GM21723 (cell line): Measurements from ENCODE around the gene SLC2A11.
"Not testable (repeated sequence)": the region's sequence is repeated elsewhere in the genome, so short reads cannot be mapped to it uniquely, and the experiment has no call there.

ENCODE experiments used
- ATAC-seq: cut with Tn5 transposase; IDR thresholded peaks from one replicate; pipeline ENCODE4 v1.9.1; 2021; ENCODE audit warnings: mild to moderate bottlenecking, moderate library complexity; ENCODE audit not compliant: unreplicated experiment

Gene SLC2A11

DNA sequence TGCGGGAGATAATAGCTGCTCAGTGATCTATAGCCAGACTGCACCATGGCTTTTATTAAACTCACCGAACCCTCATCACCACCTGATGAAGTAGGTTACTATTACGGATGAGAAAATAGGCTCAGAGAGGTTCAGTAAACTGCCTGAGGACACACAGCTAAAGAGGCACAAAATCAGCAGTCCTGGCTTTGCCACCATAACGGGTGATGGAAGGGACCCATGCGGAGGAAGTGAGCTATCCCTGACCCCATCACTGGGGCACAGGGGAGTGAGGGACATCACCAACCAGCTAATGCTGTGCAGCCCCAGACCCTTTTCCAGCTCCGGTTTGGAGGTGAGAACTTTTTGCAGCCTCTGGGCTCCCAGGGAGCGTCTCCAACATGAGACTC lies 11.6 kb upstream of the SLC2A11 start:
- no peak for ATAC-seq

DNA sequence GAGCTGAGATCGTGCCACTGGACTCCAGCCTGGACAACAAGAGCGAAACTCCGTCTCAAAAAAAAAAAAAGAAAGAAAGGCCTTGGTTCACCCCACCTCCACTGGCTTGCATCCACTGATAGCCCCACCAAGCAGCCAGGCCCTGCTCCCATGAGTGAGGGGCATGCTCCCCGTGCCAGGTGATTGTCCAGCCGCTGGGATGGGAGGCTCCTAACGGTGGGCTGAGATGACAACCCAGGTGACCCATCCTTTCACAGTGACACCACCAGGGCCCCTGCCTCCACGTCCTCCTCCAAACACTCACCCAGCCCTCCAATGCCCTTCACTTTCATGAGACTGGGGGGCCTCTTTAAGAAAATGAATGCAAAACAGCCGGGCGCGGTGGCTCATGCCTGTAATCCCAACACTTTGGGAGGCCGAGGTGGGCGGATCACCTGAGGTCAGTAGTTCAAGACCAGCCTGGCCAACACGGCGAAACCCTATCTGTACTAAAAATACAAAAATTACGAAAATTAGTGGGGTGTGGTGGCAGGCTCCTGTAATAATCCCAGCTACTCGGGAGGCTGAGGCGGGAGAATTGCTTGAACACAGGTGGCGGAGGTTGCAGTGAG lies 10.3 kb upstream of the SLC2A11 start:
- no peak for ATAC-seq

DNA sequence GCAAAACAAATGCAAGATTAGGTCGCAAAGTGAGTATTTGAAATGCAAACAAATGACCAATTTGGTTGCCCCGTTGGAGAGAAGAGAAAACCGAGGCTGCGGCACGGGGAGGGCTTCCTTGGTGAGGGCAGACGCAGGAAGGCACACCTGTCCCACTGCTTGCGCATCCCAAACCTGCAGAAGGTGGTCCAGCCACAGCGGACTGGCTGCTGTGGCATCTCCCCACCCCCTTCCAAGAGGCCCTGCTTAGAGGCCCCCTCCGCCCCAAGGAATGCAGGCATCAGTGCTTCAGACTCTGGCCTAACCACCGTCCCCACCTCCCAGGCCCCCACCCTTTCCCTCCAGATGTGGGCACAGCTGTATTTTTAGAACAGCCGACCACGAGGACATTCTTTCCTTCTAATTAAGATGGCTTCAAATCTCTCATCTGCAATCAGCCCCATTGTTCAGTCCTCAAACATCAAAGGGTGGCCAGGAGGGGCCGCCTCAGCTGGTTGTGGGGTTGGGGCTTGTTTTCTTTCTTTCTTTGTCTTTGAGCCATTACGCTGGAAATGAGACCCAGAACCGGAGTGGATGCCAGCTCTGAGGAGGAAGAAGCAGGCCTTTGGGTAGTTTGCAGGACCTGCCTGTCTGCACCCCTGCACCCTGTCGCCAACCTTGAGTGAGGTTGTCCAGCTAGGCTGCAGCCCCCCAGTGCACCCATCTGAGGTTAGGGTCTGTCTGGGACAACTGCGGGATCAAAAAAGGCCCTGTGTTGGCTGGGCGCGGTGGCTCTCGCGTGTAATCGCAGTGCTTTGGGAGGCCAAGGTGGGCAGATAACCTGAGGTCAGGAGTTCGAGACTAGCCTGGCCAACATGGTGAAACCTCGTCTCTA lies 9.4 kb upstream of the SLC2A11 start:
- no peak for ATAC-seq

DNA sequence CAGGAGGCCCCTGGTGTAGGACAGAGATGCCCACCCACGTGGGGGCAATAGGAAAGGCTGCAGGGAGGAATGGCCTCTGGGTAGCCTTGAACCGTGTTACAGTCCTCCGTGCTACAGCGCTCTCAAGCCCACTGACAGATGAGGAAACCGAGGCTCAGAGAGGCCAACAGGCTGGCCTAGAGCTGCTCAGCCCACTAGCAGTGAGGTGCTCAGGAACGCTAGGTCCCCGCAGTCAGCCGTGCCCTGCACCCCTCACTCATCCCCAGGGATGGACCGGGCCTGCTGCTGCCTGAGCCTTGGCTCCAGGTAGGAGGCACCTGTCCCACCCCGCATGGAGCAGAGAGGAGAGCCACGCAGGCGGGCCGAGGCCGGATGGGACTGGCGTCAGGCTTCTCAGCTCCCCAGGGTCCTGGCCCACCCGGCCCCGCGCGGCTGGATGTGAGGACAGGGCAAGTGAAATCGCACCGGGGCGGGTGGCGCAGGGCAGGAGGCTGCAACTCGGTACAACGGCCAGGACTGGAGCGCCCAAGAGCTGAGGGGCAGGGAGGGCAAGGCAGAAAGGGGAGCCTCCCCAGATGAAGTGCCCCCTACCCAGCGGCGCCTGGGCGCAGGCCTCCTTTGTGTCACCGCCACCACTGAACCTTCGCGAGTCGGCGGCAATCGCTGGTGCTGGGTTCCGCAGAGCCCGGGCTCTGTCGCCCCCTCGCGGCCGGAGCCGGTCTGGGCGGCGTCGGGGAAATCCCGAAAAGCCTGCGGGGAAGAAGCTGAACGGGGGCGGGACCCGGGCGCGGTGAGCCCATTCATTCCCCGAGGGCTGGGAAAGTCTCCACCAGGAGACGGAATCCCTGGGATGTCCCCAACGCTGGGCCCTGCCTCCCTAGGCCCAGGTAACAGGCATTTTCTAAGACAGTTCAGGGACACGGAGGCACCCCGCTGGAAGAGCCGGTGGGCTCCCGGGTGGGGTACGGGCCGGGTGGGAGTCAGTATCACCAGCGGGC lies 8.4 kb upstream of the SLC2A11 start:
- no peak for ATAC-seq

DNA sequence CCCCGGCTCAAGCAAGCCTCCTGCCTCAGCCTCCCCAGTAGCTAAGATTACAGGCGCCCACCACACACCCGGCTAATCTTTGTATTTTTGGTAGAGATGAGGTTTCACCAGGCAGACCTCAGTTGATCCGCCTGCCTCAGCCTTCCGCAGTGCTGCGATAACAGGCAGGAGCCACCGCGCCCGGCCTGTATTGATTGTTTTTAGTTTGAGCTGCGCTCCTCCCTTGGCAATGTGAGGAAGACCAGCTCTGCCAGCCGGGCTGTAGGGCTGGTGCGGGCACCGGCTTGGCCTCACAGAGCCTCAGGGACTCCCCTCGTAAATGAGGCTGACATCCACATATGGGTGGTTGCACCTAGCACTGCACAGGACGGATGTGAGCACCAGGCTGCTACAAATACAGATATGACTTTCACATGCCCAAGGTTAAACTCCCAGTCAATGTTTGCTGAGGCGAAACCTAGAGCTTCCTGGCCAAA lies 7.5 kb upstream of the SLC2A11 start:
- ATAC-seq = no peak

DNA sequence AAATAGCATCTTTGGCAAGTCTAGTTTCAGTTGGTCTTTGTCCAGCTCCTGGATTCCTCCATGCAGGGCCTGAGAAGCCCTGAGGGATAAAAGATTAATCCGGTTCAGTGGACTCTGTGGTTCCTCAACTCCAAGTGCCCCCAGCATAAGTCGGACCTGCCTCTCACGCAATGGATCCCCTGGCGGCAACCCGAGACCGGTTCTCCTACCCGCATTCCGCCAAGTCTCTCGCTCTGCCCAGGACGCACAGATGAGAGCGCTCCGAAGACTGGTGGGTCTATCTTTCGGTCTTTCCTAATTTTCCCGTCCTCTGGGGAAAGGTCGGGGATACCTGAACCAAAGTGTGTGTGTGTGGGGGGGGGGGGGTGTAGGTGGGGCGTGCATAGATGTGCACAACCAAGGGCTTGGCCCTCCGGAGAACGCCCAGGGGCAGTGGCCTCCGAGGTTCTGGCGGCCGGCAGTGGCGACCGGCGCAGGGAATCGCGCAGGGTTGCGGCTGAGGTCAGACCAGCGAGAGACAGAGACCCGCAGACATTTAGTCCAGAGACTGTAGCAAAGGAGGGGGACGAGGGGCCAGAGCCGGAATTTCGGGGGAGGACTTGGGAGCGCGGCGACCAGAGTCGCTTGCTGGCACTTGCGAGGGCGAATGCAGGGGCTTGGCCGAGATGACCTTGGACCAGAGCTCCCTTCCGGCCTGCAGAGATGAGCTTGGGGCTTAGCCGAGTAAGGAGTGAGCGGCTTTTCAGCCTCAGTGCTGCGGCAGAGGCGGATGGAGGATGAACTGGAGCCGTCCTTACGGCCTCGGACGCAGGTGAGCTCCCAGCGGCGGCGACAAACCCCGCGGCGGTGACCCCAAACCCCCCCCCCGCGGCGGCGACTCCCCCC lies 712 bp upstream of the SLC2A11 start:
- peak; percentile 40 for ATAC-seq

DNA sequence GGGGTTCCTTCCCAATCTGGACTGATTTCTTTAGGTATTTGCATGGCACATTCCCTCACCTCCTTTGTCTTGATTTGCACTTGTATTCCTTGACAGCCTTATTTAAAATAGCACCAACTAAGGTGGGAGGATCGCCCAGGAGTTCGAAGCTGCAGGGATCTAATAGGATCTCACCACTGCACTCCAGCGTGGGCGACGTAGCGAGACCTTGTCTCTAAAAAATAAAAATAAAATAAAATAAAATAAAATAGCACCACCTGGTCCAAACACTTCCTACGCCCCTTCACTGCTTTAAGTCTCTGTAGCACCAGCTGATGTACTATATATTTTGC lies 775 bp downstream of the SLC2A11 start:
- no peak for ATAC-seq

DNA sequence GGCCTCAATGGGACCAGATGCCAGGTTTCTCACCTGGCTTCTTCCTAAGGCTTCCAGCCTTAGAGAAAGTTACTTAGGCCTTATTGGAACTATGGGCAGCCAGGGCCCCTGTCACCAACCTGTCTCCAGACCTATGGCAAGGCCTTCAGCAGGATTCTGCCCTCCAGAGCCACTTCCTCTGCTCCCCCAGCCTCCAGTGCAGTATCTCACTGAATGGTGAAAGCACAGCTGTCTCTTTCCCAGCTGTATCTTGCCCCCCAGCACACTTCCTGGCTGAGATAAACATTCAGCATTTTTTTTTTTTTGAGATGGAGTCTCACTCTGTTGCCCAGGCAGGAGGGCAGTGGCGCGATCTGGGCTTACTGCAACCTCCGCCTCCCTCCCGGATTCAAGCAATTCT lies 1.5 kb downstream of the SLC2A11 start:
- no peak for ATAC-seq

DNA sequence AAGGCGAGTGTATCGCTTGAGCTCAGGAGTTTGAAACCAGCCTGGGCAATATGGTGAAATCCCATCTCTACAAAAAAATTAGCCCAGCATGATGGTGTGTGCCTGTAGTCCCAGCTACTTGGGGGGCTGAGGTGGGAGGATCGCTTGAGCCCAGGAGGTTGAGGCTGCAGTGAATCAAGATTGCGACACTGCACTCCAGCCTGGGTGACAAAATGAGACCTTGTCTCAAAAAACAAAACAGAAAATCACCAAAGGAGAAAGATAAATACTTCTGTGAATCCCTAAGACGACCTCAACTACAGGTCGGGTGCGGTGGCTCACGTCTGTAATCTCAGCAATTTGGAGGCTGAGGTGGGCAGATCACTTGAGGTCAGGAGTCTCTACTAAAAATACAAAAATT lies 2.5 kb downstream of the SLC2A11 start:
- ATAC-seq = not testable (repeated sequence)

DNA sequence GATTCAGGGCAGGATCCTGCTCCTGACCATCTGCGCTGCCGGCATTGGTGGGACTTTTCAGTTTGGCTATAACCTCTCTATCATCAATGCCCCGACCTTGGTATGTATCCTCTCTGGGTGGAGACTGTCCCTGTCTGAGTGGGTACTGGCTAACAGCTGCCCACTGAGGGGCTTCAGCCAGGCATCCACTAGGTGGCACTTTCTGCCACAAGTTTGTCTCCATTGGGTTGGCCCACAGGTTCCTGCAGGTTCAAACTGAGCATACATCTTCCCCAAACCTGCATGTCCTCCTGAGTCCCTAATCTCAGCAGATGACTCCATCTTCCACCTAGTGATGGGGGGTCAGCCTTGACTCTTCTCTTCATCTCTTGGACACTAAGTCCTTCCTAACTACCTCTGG lies 4.4 kb downstream of the SLC2A11 start:
- no peak for ATAC-seq

DNA sequence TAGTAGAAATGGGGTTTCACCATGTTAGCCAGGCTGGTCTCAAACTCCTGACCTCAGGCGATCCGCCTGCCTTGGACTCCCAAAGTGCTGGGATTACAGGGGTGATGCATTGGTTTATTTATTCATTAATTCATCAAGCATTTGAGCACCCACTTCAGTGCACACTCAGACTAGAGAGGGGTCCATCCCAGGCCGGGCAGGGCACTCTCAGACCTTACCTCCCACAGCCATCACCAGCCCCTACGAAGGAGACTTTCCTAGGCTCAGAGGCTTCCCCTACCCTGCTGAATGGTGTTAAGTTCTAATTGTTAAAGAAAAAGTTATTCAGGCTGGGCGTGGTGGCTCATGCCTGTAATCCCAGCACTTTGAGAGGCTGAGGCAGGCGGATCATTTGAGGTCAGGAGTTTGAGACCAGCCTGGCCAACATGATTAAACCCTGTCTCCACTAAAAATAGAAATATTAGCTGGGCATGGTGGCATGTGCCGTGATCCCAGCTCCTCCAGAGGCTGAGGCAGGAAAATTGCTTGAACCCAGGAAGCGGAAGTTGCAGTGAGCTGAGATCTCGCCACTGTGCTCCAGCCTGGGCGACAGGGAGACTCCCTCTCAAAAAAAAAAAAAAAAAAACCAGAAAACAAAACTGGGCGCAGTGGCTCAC lies 7.0 kb downstream of the SLC2A11 start:
- ATAC-seq = not testable (repeated sequence)

DNA sequence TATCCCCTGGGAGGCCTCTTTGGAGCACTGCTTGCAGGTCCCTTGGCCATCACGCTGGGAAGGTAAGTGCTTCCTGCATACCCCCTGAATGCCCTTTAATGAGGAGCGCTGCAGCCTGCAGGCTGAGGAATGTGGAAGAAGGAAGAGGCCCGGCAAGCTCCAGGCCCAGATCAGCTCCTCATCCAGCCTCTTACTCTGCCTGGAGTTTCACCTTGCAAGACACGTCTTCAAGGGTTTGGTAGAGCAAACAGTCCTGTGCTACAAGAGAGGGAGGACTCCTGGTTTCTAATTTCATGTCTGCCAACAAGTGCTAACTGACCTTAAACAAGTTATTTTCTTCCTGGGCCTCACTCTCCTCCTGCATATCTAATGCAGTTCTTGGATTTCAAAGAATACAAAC lies 10.9 kb downstream of the SLC2A11 start:
- ATAC-seq = no peak

DNA sequence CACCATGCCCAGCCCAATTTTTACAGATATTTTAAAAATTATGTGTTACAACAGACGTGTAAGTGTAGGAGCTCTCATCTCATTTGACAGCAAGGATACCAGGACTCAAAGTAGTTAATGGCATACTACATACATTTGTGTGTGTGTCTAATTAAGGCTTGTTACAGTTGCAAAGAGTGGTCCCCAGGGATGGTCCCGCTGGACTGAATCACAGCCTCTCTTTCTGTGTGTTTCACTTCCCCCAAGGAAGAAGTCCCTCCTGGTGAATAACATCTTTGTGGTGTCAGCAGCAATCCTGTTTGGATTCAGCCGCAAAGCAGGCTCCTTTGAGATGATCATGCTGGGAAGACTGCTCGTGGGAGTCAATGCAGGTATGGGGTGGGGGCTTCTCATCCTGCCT lies 17.2 kb downstream of the SLC2A11 start:
- ATAC-seq = no peak

DNA sequence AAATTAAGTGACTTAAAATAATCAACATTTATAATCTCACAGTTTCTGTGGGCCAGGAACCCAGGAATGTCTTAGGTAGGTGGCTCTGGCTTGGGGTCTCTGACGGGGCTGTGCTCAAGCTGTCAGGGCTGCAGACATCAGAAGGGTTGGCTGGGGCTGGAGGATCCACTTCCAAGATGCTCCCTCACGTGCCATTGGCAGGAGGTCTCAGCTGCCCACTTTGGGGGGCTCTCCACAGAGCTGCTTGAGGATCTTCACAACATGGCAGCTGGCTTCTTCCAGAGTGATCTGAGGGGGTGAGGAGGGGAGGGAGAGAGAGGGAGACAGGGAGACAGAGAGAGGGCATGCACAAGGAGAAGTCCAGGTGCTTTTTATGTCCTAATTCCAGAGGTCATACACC lies 18.1 kb downstream of the SLC2A11 start:
- no peak for ATAC-seq

DNA sequence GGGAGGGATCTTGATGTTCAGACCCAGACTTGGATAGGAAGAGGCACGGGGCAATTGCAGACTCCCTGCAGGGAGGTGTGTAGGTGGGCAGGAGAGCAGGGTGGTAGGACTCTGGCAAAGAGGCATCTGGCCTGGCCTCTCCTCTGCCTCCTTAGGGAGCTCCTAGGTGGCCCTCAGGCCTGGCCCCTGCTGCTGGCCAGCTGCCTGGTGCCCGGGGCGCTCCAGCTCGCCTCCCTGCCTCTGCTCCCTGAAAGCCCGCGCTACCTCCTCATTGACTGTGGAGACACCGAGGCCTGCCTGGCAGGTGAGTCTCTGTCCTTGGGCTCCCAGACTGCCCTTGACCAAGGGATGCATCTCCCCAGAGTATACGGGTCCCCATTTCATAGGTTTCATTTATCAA lies 19.9 kb downstream of the SLC2A11 start:
- ATAC-seq = no peak

DNA sequence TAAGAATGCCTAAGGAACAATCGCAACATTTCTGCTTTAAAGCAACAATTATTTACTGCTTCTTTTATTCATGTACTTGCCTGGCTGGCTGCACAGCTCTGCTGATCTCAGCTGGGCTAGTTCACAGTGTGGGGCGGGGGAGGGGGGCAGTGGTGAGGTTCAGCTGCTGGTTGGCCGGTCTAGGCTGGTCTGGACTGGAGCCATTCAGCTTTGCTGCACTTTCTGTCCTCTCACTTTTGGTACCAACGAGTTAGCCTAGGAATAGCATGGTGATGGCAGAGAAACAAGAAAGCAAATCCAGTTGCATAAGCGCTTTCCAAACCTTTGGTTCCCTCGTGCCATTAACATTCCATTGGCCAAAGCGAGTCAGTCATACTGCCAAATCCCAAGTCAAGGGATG lies 20.5 kb downstream of the SLC2A11 start:
- ATAC-seq = no peak

DNA sequence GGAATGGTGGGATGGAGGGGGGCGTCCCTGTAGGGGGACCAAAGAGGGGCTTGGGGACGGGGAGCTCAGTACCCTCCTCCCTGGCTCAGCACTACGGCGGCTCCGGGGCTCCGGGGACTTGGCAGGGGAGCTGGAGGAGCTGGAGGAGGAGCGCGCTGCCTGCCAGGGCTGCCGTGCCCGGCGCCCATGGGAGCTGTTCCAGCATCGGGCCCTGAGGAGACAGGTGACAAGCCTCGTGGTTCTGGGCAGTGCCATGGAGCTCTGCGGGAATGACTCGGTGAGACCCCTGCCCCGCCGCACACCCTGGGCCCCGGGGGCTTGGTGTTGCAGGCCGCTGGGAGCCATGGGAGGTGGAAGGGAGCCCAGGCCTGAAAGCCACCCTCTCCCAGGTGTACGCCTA lies 24.7 kb downstream of the SLC2A11 start:
- ATAC-seq = no peak

DNA sequence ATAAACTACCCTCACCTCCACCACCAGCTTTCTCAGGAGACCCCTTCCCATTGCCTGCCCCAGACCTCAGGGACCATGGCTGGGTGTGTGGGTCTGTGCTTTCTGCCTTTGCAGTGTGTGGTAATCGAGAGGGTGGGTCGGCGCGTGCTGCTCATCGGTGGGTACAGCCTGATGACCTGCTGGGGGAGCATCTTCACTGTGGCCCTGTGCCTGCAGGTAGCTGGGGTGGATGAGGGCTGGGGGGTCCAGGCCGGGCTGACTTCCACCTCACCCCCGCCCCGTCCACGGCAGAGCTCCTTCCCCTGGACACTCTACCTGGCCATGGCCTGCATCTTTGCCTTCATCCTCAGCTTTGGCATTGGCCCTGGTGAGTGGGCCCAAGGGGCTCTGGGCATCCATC lies 26.0 kb downstream of the SLC2A11 start:
- ATAC-seq = no peak

DNA sequence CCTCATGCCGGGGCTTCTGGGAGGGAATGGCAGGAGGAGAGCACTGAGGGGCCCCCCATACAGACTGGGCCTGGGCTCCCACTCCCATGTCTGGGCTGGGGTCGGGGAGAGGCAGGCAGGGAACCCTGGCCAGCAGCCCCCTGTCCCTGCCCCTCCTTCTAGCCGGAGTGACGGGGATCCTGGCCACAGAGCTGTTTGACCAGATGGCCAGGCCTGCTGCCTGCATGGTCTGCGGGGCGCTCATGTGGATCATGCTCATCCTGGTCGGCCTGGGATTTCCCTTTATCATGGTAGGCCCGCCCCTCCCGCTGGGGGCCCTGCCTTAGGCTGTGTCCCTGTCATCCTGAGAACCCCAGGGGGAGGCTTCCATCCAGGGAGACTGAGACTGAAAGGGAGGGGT lies 26.5 kb downstream of the SLC2A11 start:
- no peak for ATAC-seq
